HuH-7.5 (cell line): Measurements from ENCODE around the gene PRR19.

Source experiments
- DNase-seq: peaks from one replicate; pipeline ENCODE4 v3.0.0; 2011; ENCODE audit warnings: low spot score

PRR19 gene

GRCh38 chr19:42295831-42296525 lies 6.0 kb upstream of the PRR19 start:
- DNase-seq: peak; percentile 89

- no peak for DNase-seq
Measured at GRCh38 chr19:42297039-42297438, 4.9 kb upstream of the PRR19 start.

GRCh38 chr19:42303101-42303464 lies 1.2 kb downstream of the PRR19 start:
- no peak for DNase-seq

GRCh38 chr19:42303876-42304275 lies 1.9 kb downstream of the PRR19 start:
- DNase-seq: no peak

- no peak for DNase-seq
Measured at GRCh38 chr19:42306646-42307045, 4.7 kb downstream of the PRR19 start.

- no peak for DNase-seq
Measured at GRCh38 chr19:42309686-42310085, 7.8 kb downstream of the PRR19 start.

GRCh38 chr19:42311657-42312056 lies 9.7 kb downstream of the PRR19 start:
- peak; percentile 60 for DNase-seq

- DNase-seq: no peak
Measured at GRCh38 chr19:42312370-42312769, 10.4 kb downstream of the PRR19 start.

- peak; percentile 94 for DNase-seq
Measured at GRCh38 chr19:42313096-42313839, 11.3 kb downstream of the PRR19 start, which contains the start of gene TMEM145. Gene TMEM145 (plus strand): TSS chr19:42313309. CDS start chr19:42313377, 68 bp downstream.

GRCh38 chr19:42313840-42314755 lies 12.2 kb downstream of the PRR19 start:
- DNase-seq: no peak

- no peak for DNase-seq
Measured at GRCh38 chr19:42315024-42315423, 13.1 kb downstream of the PRR19 start.

GRCh38 chr19:42316223-42317211 lies 14.6 kb downstream of the PRR19 start:
- no peak for DNase-seq

- no peak for DNase-seq
Measured at GRCh38 chr19:42317535-42317934, 15.6 kb downstream of the PRR19 start.

- DNase-seq: no peak
Measured at GRCh38 chr19:42322305-42322704, 20.4 kb downstream of the PRR19 start.

- no peak for DNase-seq
Measured at GRCh38 chr19:42323473-42323851, 21.5 kb downstream of the PRR19 start.

GRCh38 chr19:42323852-42324654 lies 22.1 kb downstream of the PRR19 start:
- peak; percentile 73 for DNase-seq

GRCh38 chr19:42324655-42325307 lies 22.8 kb downstream of the PRR19 start:
- no peak for DNase-seq

GRCh38 chr19:42325308-42325895 lies 23.5 kb downstream of the PRR19 start, which contains the start of gene MEGF8:
Gene MEGF8 (plus strand): TSS chr19:42325635. CDS start chr19:42326244, 609 bp downstream.
- DNase-seq: peak; percentile 99
